Urinary bladder (tissue), 4 donors: Measurements from ENCODE around the gene RBMY1D. TPM values are rescaled to one million over a fixed set of nuclear protein-coding genes. Genes with fewer than 3 reads are reported as not detected.
"Not testable (repeated sequence)": the region's sequence is repeated elsewhere in the genome, so short reads cannot be mapped to it uniquely, and the experiment has no call there.

Experiments
- DNase-seq: peaks from one replicate; pipeline ENCODE4 v3.0.0-alpha.2; 2015; ENCODE audit errors: extremely low spot score
- H3K27ac ChIP-seq: one replicate; pipeline ENCODE4 v1.5.1; 2013; ENCODE audit warnings: low read depth, mild to moderate bottlenecking, moderate library complexity
- H3K36me3 ChIP-seq: one replicate; pipeline ENCODE4 v1.6.1; 2013; ENCODE audit warnings: mild to moderate bottlenecking, moderate library complexity; ENCODE audit not compliant: insufficient read depth
- H3K4me1 ChIP-seq: one replicate; pipeline ENCODE4 v1.6.1; 2013; ENCODE audit warnings: mild to moderate bottlenecking, moderate library complexity; ENCODE audit not compliant: insufficient read depth
- H3K4me3 ChIP-seq: one replicate; pipeline ENCODE4 v1.5.1; 2013; ENCODE audit warnings: low read depth, low read length
- WGBS: extraction: QIAGEN DNeasy Blood & Tissue Kit; methylation state at CpG from one replicate; pipeline ENCODE4 v1.1.7; 2013; 5-methylcytosine and 5-hydroxymethylcytosine counted together
- polyA plus RNA-seq: library from polyadenylated mRNA; stranded (reverse); fragments of 200-250 nt; gene quantifications from one replicate; pipeline ENCODE4 v1.2.3, GENCODE V29; 2013
- total RNA-seq: library from RNA; depleted of rRNA; stranded (reverse); fragments of >200 nt; gene quantifications from one replicate; pipeline ENCODE4 v1.2.3, GENCODE V29; 2014
- donor health status: healthy with polysubstance abuse.
- donor health status: healthy.

The RBMY1D gene
- total RNA-seq, result not detected
- not detected for polyA plus RNA-seq

GRCh38 chrY:21894426-21894825 lies at the start of gene RBMY1D:
RBMY1D (minus strand) TSS chrY:21894526; CDS start chrY:21892513, 2,013 bp downstream.
- DNase-seq, H3K27ac ChIP-seq, H3K4me3 ChIP-seq, H3K4me1 ChIP-seq, H3K36me3 ChIP-seq: not testable (repeated sequence)
- WGBS, result no CpG with 5 or more reads among the region's 28 CpGs

- WGBS, result no CpG with 5 or more reads among the region's 29 CpGs
- H3K36me3 ChIP-seq, DNase-seq, H3K4me3 ChIP-seq, H3K27ac ChIP-seq, H3K4me1 ChIP-seq: not testable (repeated sequence)
Observed at GRCh38 chrY:21917932-21918331, 23.6 kb upstream of the RBMY1D start, which contains the start of gene RBMY1E. RBMY1E (minus strand) TSS chrY:21918032; CDS start chrY:21916054, 1,978 bp downstream.

- DNase-seq, H3K36me3 ChIP-seq, H3K4me1 ChIP-seq, H3K4me3 ChIP-seq, H3K27ac ChIP-seq: not testable (repeated sequence)
- WGBS, result no CpG with 5 or more reads among the region's 5 CpGs
Observed at GRCh38 chrY:21869407-21870076, 24.8 kb downstream of the RBMY1D start.

GRCh38 chrY:21845481-21845880 lies 48.8 kb downstream of the RBMY1D start:
- H3K4me1 ChIP-seq, result no peaks in the 10 kb centered on the region
- no peak overlapping the region for H3K4me3 ChIP-seq
- 30% methylated on average over 3 of the region's 3 CpGs for WGBS
- H3K27ac ChIP-seq, result no peak overlapping the region
- DNase-seq, result no peak
- H3K36me3 ChIP-seq, result no peaks in the 10 kb centered on the region

GRCh38 chrY:21842090-21842489 lies 52.2 kb downstream of the RBMY1D start:
- H3K4me1 ChIP-seq, result no peaks in the 10 kb centered on the region
- H3K36me3 ChIP-seq, result no peaks in the 10 kb centered on the region
- H3K27ac ChIP-seq, result no peak overlapping the region
- H3K4me3 ChIP-seq, result no peak overlapping the region
- WGBS, result 81% methylated on average over 4 of the region's 4 CpGs
- no peak for DNase-seq

GRCh38 chrY:21839489-21839888 lies 54.8 kb downstream of the RBMY1D start:
- Histone ChIP-seq H3K27ac (no peak overlapping the region), H3K4me3 (no peak overlapping the region), H3K36me3 (no peaks in the 10 kb centered on the region), H3K4me1 (no peaks in the 10 kb centered on the region)
- DNase-seq, result no peak
- 54% methylated on average over 5 of the region's 5 CpGs for whole genome bisulfite sequencing

- H3K36me3 ChIP-seq, result no peaks in the 10 kb centered on the region
- H3K27ac ChIP-seq, result no peak overlapping the region
- WGBS, result 65% methylated on average over 8 of the region's 8 CpGs
- no peak overlapping the region for H3K4me3 ChIP-seq
- DNase-seq, result no peak
- no peaks in the 10 kb centered on the region for H3K4me1 ChIP-seq
Observed at GRCh38 chrY:21836343-21836742, 58.0 kb downstream of the RBMY1D start.

GRCh38 chrY:21835052-21835451 lies 59.3 kb downstream of the RBMY1D start:
- 63% methylated on average over 7 of the region's 7 CpGs for WGBS
- no peak overlapping the region for H3K27ac ChIP-seq

More at GRCh38 chrY:21835052-21835451, 59.3 kb downstream of the RBMY1D start:
- H3K4me3 ChIP-seq, result no peak overlapping the region
- no peak for DNase-seq
- H3K4me1 ChIP-seq, result no peaks in the 10 kb centered on the region
- no peaks in the 10 kb centered on the region for H3K36me3 ChIP-seq

Other genes starting within 250 kb of the RBMY1D start
- not detected for gene RBMY1E, start 23.5 kb upstream of the RBMY1D start, total RNA-seq
- gene RBMY1E, start 23.5 kb upstream of the RBMY1D start, polyA plus RNA-seq, result not detected